GM12864 (cell line): ENCODE data around the gene CXCL17.

Experiments used
- DNase-seq: peaks from one replicate; pipeline ENCODE4 v3.0.0-alpha.2; 2011; ENCODE audit warnings: low read depth
- H3K4me3 ChIP-seq: 2 replicates; pipeline ENCODE4 v1.5.1; 2011; ENCODE audit warnings: mild to moderate bottlenecking, low read depth, low read length, control low read depth
- CTCF ChIP-seq: IDR thresholded peaks from 2 replicates; pipeline ENCODE4 v1.5.1; 2011; ENCODE audit warnings: low read depth, mild to moderate bottlenecking, moderate library complexity, low read length, control low read depth, inconsistent platforms; ENCODE audit errors: missing control alignments

Gene CXCL17

GRCh38 chr19:42472402-42473147 is 29.8 kb upstream of the CXCL17 start:
- no peak for DNase-seq
- TF ChIP-seq CTCF, result no peak
- no peak overlapping the region for H3K4me3 ChIP-seq

GRCh38 chr19:42471554-42472249 is 29.0 kb upstream of the CXCL17 start:
- H3K4me3 ChIP-seq, result no peak overlapping the region
- DNase-seq, result no peak
- TF ChIP-seq CTCF, result no peak

GRCh38 chr19:42469311-42470235 is 26.8 kb upstream of the CXCL17 start:
- no peak for DNase-seq
- no peak for TF ChIP-seq CTCF
- no peak overlapping the region for H3K4me3 ChIP-seq

- H3K4me3 ChIP-seq, result no peak overlapping the region
- no peak for DNase-seq
- TF ChIP-seq CTCF, result no peak
Measured at GRCh38 chr19:42468273-42468796, 25.6 kb upstream of the CXCL17 start.

- DNase-seq, result no peak
- no peak for TF ChIP-seq CTCF
- H3K4me3 ChIP-seq, result no peak overlapping the region
Measured at GRCh38 chr19:42467183-42467760, 24.5 kb upstream of the CXCL17 start.

DNA sequence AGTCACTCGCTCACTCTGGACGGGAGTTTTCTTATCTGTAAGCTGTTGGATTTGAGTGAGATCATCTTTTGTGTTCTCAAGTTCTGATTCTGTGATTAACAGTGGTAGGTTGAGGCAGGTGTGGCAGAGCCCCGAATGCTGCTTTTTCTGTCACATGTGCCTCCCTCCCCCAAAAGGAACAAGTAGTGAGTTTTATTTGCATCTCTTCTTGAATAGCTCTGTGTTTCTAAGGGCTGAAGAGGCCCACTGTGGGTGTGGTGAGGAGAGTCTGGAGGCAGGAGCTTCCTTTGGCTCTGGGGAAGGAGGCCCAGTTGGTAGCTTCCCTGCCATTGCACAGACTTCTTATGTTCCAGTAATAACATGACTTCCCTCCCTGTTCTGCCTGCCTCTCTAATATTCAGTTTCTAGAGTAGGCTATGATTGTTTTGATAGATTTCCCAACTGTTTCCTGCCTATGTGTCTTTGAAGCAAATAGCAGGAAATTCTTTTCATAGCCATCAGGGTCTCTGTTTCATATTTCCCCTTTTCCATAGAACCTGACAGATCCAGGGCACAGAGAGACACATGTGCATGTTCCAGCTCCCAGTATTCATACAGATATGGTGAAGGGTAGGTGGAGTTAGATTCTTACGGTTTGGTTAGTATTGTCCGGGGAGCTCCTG is 23.9 kb upstream of the CXCL17 start:
- no peak for DNase-seq
- no peak overlapping the region for H3K4me3 ChIP-seq
- no peak for TF ChIP-seq CTCF
